GM11168 (cell line): Measurements from ENCODE around the gene SDK2.

Experiments used
- in situ Hi-C: fragments of 300-500 bp; cut with MboI; formaldehyde crosslinking; loops from one replicate; pipeline ENCODE4 v1.12.0; 2022; ENCODE audit warnings: low sequenced_read_pairs; ENCODE audit not compliant: unreplicated experiment

SDK2 gene

DNA sequence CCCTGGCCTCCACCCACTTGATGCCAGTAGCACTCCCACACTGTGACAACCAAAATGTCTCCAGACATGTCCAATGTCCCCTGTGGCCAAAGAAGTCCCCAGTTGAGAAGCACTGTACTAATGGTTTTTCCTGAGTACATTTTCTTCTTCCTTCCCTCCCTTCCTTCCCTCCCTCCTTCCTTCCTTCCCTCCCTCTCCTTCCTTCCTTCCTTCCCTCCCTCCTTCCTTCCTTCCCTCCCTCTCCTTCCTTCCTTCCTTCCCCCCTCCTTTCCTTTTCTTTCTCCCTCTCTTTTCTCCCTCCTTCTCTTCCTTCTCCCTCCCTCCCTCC is 255.7 kb downstream of the SDK2 start:
- in situ Hi-C loops: no loop called here

- in situ Hi-C loops: no loop called here
Measured at GRCh38 chr17:73387746-73388577, 256.3 kb downstream of the SDK2 start.

DNA sequence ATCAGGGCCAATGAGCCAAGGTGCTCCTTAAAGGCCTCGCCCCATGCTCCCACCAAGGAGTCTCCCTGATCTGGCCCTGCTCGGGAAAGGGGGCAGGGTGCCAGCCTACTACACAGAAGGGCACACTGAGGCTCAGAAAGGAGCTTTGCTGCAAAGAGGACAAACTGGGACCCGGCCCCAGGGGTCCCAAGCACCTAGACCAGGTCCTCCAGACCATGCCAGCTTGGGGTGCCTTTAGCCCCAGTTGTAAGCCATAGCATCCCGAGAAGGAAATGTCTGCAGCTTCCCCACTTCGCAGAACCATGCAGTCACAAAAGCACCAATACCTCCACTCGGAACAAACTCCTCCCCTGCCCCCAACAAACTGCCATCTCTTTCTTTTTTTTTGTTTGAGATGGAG is 257.7 kb downstream of the SDK2 start:
- in situ Hi-C loops: no loop called here

- in situ Hi-C loops: no loop called here
Measured at GRCh38 chr17:73384926-73385325, 259.3 kb downstream of the SDK2 start.

GRCh38 chr17:73380439-73381106 is 263.7 kb downstream of the SDK2 start:
- in situ Hi-C loops: no loop called here

- in situ Hi-C loops: no loop called here
Measured at GRCh38 chr17:73379826-73380225, 264.4 kb downstream of the SDK2 start.

DNA sequence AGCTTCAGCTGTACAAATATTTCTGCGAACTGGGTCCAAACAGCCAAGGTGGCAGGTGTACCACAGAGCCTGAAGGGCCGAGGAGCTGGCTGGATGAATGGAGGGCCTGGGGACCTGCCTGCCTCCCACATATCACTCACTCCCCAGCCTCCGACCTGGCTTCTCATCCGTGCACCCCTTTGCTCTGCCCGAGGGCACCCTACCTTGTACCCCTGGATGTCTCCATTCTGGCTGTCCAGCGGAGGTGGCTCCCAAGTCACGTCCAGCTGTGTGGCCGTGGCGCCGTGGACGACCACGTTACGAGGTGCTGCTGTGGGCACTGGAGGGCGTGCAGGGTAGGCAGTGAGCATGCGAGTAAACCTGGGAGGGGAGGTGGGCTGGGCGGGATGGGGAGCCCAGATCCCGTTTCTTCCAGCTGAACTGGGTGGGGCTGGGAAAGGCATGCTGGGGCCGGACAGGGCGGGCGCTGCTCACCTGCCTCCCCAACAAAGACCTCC is 265.2 kb downstream of the SDK2 start:
- in situ Hi-C loops: no loop called here

GRCh38 chr17:73376636-73377035 is 267.6 kb downstream of the SDK2 start:
- in situ Hi-C loops: no loop called here

DNA sequence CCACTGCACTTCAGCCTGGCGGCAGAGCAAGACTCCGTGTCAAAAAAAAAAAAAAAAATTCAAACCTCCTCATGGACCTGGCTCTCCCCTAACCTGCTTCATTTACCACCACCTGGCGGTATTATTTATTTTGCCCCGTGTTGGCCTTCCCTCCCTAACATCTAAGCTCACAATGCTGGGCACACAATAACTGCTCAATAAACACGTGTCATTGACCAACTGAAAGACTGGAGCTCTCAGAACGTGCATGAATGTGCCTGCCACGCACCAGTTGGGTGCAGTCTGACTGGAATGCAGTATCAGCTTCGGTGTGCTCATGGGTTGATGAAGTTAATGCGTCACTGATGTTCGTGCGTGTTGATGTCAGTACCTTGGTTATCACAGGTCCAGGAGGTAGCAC is 268.1 kb downstream of the SDK2 start:
- in situ Hi-C loops: no loop called here

DNA sequence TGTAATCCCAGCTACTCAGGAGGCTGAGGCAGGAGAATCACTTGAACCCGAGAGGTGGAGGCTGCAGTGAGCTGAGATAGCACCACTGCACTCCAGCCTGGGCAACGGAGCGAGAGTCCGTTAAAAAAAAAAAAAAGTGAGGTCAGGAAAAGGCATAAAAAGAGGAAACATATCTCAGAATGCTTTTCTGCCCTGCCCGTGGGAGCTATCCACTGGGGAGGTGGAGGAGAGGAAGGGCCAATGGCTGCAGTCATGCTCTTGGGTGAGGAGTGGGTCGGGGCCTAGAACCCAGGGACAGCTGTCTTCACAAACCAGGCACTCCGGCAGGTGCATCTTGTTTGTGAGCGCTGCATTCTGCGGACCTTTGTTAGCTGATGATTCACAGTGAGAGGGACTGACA is 272.4 kb downstream of the SDK2 start:
- in situ Hi-C loops: loop anchor here (5.0 to 25.0 kb wide), 2 partner anchors 120 to 635 kb away; no protein-coding TSS in a partner anchor

DNA sequence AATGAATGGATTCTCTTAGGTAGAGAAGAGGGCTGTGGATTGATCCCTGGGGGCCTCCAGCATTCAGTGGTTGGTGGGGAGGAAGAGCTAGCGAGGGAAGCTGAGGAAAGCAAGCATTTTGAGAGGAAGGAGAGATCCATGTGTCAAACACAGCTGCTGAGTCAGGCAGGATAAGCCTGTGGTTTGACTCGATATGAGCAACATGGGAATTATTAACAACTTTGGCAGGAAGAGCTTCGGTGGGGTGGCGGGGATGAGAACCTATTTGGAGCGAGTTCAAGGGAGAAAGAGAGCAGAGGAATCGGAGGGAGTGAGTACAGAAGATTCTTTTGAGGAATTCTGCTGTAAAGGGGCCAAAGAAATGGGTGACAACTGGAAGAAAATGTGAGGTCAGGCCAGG is 273.0 kb downstream of the SDK2 start:
- in situ Hi-C loops: loop anchor here (5.0 to 25.0 kb wide), 2 partner anchors 119 to 634 kb away; no protein-coding TSS in a partner anchor

GRCh38 chr17:73369817-73370490 is 274.3 kb downstream of the SDK2 start:
- in situ Hi-C loops: loop anchor here (5.0 to 25.0 kb wide), 2 partner anchors 118 to 633 kb away; no protein-coding TSS in a partner anchor

DNA sequence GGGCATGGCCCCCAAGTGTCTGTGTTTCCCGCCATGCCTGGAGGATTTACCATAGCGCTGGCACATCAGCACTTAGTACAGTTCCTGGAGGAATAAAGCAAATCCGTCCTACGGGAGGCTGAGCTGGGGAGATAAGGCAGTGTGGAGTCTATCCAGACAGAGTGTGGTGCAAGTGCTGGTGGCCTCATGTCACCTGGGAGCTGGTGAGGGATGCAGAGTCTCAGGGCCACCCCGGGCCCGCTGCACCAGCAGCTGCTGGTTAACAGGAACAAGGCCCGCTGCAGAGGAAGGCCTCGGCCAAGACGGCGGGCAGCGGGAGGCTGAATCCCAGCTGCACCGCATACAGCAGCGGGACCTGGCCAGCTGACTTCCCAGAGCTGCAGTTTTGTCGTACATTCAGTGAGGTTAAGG is 275.1 kb downstream of the SDK2 start:
- in situ Hi-C loops: loop anchor here (25.0 kb wide), 1 partner anchor 632 kb away; no protein-coding TSS in a partner anchor

DNA sequence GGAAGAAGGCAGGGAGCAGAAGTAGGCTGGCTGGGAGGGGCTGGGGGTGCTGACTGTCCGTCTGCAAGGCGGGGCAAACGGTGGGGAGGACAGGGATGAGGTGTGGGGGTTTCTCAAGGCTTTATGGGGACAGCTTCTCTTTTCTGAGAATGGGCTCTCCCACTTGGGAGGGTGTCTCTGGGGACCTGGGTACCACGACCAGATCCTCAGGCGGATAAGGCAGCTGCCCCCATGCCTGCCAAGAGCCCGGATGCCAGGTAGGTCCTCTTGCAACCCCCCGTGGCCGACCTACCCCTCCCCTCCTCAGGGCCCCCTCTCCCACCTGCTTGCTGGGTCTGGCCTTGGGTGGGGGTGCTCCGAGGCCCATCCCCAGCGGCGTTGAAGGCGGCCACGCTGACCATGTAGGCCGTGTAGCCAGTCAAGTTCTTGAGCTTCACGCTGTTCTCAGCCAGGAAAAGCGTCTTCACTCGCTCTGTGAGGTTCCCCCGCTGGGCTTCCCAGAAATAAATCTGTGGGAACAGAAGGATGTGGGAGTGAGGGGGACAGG is 276.1 kb downstream of the SDK2 start:
- in situ Hi-C loops: loop anchor here (25.0 kb wide), 1 partner anchor 631 kb away; no protein-coding TSS in a partner anchor

- in situ Hi-C loops: loop anchor here (25.0 kb wide), 1 partner anchor 629 kb away; no protein-coding TSS in a partner anchor
Measured at GRCh38 chr17:73365906-73366623, 278.2 kb downstream of the SDK2 start.

DNA sequence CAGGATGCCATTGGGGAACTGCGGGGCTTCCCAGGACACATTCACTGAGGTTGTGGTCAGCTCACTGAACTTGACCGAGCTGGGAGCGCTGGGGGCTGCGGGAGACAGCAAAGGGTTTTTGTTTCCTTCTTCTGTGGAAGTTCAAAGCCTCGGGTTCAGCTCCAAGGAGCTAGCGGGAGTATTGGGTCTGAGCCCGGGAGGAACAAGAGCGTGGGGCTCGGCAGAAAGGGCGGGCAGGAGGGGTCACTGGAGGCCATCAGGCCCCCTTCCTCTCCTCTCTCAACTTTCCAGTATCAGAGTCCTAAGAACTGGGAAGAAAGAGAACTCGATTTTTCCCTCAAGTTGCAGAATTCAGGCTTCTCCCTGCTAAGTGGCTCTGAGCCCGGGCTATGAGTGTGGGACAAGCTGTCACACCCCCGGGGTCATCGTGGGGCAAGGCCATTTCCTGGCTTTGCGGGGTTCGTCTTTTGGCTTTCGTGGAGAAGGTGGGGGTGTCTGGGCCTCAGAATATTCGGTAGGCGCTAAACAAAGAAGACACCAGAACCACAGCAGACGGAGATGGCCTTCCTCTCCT is 278.9 kb downstream of the SDK2 start:
- in situ Hi-C loops: loop anchor here (25.0 kb wide), 1 partner anchor 628 kb away; no protein-coding TSS in a partner anchor

DNA sequence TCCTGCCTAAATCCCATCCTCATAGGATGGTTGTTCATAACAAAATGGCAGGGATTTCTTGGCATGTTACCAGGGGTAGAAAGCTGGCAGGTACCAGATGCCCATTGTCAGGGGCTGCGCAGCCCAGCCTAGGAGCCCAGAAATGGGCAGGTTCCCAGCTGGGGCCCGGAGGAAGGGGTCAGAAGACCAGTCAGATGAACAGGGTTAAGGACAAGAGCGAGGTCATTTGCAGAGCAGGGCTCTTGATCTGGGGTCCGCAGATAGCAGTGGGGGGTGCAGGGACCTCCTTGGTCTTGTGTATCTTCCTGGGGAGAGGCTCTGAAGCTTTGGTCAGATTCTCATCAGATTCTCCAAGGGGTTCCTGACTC is 280.1 kb downstream of the SDK2 start:
- in situ Hi-C loops: loop anchor here (25.0 kb wide), 1 partner anchor 627 kb away; no protein-coding TSS in a partner anchor

DNA sequence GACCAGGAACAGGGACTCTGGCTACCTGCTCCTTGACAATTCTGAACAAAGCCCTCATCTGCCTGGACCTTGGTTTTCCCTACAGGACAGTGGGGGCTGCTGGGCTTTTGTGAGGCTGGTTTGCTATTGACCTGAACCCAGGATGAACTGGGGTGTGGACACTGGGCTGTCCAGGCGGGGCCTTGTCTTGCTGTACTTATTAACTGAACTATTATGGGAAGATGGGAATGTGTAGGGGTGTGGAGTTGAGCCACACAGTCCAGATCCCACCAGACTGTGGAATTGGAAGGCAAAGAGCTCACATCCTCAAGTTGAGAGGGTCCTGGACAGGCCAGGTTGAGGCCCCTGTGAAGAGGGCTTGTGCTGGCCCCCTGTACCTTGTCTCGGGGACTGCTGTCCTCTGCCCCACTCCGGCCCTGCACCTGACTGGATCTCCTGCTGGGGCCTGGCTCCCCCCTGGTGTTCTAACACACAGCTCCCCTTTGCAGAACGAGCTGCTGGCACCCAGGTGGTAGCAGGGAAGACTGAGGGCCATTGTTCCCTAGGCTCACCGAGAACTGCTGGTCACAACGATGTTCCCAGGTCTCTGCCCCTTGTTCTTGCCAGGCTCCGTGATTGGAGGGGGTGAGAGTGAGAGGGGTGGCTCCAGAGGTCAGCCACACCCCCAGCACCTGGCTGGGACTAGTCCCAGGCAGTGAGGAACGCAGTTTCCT is 280.6 kb downstream of the SDK2 start:
- in situ Hi-C loops: loop anchor here (25.0 kb wide), 1 partner anchor 626 kb away; no protein-coding TSS in a partner anchor

DNA sequence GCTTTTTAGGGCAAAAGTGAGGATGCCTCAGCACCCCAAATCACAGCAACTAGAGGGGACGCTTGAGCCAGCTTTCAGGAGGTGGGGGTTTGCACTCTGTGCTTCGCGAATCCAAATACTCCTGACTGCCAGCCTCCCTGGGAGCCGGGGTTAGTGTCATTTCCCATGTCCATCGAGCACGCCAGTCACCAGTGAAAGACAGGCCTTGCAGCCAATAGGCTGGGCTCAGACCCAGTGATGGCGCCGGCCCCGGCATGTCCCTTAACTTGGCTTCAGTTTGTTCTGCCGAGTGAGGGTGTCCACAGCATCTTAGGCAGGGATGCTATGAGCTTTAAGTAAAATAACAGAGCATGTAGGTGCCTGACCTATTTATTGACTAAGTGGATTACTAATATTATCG is 281.5 kb downstream of the SDK2 start:
- in situ Hi-C loops: loop anchor here (25.0 kb wide), 1 partner anchor 625 kb away; no protein-coding TSS in a partner anchor
